HFFc6 (cell line): ENCODE measurements around the gene KIAA0232. TPM values are rescaled to one million over a fixed set of nuclear protein-coding genes. Genes with fewer than 3 reads are reported as not detected.

Source experiments
- DNase-seq: peaks from one replicate; pipeline ENCODE4 v3.0.0-alpha.2; 2018
- H3K27ac Mint-ChIP-seq: 2 replicates; pipeline ENCODE4 v1.8.0; 2020; ENCODE audit warnings: mild to moderate bottlenecking, mixed read lengths
- H3K27me3 Mint-ChIP-seq: 2 replicates; pipeline ENCODE4 v1.8.0; 2021; ENCODE audit warnings: mild to moderate bottlenecking, moderate library complexity, mixed read lengths; ENCODE audit not compliant: insufficient read depth
- H3K36me3 Mint-ChIP-seq: 2 replicates; pipeline ENCODE4 v1.8.0; 2021; ENCODE audit warnings: low read depth, mixed read lengths
- H3K4me1 Mint-ChIP-seq: 2 replicates; pipeline ENCODE4 v1.8.0; 2020; ENCODE audit warnings: low read depth, mixed read lengths
- H3K4me3 Mint-ChIP-seq: 2 replicates; pipeline ENCODE4 v1.8.0; 2020; ENCODE audit warnings: mild to moderate bottlenecking, moderate library complexity, mixed read lengths
- H3K9me3 Mint-ChIP-seq: 2 replicates; pipeline ENCODE4 v1.8.0; 2020; ENCODE audit warnings: mild to moderate bottlenecking, mixed read lengths
- CTCF ChIP-seq: fragments of 200-600 bp; sonication (generic); IDR thresholded peaks from 2 replicates; pipeline ENCODE4 v1.5.0; 2021; ENCODE audit warnings: antibody characterized with exemption, mild to moderate bottlenecking
- total RNA-seq, 6 experiments: library from RNA; stranded (reverse); fragmentation: NEBNext Ultra II Directional; extraction: Animal tissue kit (Norgen Biotek cat#: 25700); gene quantifications; 2 replicates in 1 of 6; 3 replicates in 5 of 6; pipeline ENCODE4 v1.2.3, GENCODE V29; 2021

Gene KIAA0232
- total RNA-seq, 6 experiments from 2014 or later, result 15.2 to 21.2 (median 19.0) TPM

DNA sequence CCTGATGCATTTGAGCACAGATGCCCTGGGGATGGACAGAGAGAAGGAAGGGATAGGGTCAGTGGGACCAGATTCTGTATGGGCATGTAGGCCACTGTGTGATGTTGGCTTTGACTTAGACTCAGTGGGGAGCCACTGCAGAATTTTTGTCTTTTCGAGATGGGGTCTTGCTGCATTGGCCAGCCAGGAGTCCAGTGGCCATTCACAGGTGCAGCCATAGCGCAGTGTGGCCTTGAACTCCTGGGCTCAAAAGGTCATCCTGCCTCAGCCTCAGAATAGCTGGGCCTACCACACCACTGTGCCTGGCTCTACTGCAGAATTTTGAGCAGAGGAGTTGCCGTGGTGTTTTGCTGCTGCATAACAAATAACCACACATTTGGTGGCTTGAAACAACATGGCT is 149.9 kb downstream of the KIAA0232 start:
- no peaks in the 10 kb centered on the region for H3K9me3 Mint-ChIP-seq
- DNase-seq, result no peak
- H3K36me3 Mint-ChIP-seq, result peaks cover 13% of the 10 kb centered on the region
- H3K27me3 Mint-ChIP-seq, result peaks cover 1% of the 10 kb centered on the region
- no peak overlapping the region for H3K4me3 Mint-ChIP-seq
- H3K27ac Mint-ChIP-seq, result no peak overlapping the region
- H3K4me1 Mint-ChIP-seq, result no peaks in the 10 kb centered on the region
- no peak for TF ChIP-seq CTCF

- H3K36me3 Mint-ChIP-seq, result peaks cover 13% of the 10 kb centered on the region
- peaks cover 1% of the 10 kb centered on the region for H3K27me3 Mint-ChIP-seq
- DNase-seq, result no peak
- H3K4me3 Mint-ChIP-seq, result no peak overlapping the region
- no peaks in the 10 kb centered on the region for H3K4me1 Mint-ChIP-seq
- no peaks in the 10 kb centered on the region for H3K9me3 Mint-ChIP-seq
- TF ChIP-seq CTCF, result no peak
- no peak overlapping the region for H3K27ac Mint-ChIP-seq
Measured at GRCh38 chr4:6932918-6933317, 150.4 kb downstream of the KIAA0232 start.

Other genes with a start within 250 kb of the KIAA0232 start
- gene MAN2B2, start 207.5 kb upstream of the KIAA0232 start, total RNA-seq, result 10 to 100 TPM; 35.8 to 44.5 (median 40.5) TPM
- gene MRFAP1, start 142.0 kb upstream of the KIAA0232 start, total RNA-seq, result 100 to 1,000 TPM; 332 to 418 (median 364) TPM
- gene S100P, start 88.8 kb upstream of the KIAA0232 start, total RNA-seq, result not detected
- 10 to 100 TPM; 35.5 to 41.0 (median 40.1) TPM for gene MRFAP1L1, start 72.9 kb upstream of the KIAA0232 start, total RNA-seq
- gene BLOC1S4, start 66.6 kb upstream of the KIAA0232 start, total RNA-seq, result 10 to 100 TPM; 12.7 to 19.0 (median 14.2) TPM
- 10 to 100 TPM; 23.3 to 32.5 (median 27.9) TPM for gene TBC1D14, start 127.1 kb downstream of the KIAA0232 start, total RNA-seq